ENCODE results near the gene MFAP2.

The MFAP2 gene

DNA sequence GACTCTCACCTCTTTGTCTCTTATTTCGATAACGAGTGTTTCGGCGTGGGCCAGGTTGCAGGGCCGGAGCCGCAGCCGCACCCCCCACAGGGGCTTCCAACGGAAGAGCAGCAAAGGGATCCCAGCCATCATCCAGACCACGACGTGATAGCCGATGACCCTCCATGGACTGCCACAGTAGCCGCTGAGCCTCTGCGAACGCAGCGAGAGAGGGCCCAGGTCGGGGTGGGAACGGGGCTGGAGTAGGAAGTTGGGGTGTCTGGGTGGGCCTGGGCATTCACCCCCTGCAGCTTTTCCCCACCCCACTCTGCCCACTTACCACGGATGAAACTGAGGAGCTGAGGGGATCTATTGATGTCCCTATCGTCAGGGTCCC is 24.9 kb upstream of the MFAP2 start:
- DNase-seq, result no peak

DNA sequence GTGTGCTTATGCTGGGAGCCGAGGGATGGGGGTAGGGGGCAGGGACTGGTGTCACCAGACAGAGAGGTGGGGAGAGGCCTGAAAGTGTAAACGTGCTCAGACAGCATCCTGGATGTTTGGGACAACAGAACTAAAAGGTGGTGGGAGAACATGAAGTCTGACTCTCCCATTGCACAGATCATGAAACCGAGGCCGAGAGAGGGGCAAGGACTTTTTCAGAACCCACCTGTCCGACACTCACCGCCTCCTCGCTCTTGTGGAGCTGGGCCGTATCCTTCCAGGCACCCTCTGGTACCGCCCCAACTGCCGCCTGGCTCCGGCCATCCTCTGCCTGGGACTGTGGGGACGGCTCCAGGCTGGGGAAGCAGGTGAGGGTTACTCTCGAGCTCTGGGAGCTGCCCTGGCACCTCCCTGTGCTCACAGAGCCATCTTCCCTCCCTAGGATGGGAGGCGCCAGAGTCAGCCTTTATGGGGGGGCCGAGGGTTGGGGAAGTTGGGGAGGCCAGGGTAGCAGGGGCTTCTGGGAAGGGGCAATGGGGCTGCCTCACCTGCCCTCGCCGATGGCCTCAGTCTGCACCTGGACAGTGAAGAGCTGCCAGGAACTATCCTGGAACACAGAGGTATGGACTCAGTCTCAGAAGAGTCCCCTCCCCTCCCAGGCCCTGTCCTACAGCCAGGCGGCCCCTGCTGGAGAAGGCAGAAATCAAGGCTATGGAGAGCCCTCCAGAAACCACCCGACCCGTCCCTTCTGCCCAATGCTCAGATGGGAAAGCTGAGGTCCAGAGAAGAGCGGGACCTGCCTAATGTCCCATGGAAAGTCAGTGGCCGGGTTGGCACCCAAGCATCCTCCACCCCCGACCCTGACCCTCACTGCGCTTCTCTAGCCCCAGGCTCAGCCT is 24.3 kb upstream of the MFAP2 start:
- peak; percentile 17 for DNase-seq

DNA sequence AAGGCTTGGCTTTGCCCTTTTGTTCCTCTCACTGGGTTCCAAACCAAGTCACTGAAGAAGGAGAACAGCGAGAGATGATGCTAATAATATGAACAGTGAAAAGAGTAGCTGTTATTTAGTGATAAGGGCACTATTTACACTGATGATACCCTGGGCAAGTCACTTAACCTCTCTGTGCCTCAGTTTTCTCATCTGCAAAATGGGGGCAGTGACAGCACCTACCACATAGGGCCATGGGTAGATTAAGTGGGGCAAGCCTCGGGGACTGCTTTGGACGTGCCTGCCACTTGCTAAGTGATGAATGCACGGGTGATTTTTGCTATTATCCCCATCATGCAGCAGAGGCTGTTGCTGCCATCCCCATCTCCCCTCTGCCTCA is 22.1 kb upstream of the MFAP2 start:
- DNase-seq, result no peak

DNA sequence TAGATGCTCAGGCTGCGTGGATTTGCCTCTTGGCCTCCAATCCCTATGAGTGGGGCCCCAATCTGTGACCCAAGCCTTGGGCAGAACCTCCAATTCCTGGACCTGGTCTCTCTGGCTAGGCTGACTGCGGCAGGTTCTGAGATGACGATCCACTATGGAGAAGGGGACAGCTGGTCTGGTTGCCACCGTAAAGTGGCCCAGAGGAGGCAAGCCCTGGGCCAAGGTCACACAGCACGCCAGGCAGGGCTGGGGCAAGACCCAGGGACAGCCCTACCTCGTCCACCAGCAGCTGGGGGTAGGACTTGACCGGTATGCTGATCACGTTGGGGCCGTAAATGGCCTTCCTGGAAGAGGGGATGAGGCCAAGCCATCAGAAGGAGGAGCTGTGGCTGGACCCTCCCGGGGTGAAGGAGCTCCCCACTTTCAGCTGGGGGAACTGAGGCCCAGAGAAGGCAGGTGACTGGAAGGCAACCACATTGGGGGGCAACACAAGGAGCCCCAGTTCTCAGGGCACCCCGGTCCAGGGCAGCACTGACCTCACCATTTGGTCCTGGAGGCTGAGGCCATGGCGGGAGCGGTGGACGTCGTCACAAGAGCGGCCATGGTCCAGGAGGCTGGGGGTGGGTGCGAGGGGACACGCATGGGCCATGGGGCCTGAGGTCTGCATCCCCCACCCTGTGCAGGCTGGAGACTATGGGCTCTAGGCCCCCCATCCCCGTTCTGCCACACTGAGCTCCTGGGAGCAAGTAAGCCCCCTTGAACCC is 21.5 kb upstream of the MFAP2 start:
- no peak for DNase-seq

DNA sequence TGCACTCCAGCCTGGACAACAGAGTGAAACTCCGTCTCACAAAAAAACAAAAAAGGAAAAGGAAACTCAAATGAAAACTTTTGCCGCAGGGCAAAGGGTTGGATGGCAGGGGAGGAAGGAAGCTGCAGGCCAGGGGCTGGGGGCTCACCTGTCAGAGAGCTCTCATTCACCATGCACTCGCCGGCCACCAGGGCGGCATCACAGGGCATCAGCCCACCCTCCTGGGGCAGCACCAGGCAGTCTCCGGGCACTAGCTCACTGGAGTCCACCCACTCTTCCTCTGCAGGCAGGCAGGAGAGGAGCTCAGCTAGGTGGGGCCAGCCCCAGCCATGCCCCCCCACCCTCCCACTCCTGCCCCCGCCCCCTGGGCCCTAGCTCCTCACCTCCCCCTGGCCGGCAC is 19.4 kb upstream of the MFAP2 start:
- no peak for DNase-seq

DNA sequence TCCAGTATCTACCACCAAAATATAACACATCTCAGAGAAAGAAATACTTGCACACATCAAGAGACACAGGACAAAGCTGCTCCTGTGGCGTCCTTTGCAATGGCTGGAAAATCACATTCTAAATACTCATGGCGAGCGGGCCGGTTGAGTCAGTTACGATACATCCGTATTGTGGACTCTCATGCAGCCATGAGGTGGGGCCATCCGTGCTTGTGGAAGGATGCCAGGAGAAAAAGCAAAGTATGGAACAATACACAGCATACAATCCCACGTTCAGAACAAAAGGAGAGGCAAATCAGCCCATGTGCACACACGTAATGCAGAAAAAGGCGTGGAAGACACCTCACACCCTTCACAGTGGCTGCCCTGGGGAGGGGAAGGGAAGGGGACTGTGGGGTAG is 18.2 kb upstream of the MFAP2 start:
- DNase-seq, result no peak

DNA sequence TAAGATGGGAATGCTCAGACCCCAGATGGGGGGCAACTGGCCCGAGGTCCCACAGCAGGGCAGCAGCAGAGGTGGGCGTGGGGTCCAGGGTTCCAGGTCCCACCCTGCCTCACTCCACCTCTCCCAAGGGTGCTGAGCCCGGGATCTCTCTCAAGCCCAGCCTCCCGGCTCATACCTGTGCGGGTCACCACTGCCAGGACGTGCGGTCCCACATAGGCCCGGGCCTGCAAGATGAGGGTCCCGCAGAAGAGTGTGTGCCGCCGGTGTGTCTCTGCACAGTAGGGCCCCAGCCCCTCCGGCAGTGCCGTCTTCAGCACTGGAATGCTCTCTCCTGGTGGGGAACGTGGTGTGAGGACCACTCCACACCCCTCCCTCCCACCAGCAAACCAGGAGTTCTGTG is 16.4 kb upstream of the MFAP2 start:
- DNase-seq, result no peak

DNA sequence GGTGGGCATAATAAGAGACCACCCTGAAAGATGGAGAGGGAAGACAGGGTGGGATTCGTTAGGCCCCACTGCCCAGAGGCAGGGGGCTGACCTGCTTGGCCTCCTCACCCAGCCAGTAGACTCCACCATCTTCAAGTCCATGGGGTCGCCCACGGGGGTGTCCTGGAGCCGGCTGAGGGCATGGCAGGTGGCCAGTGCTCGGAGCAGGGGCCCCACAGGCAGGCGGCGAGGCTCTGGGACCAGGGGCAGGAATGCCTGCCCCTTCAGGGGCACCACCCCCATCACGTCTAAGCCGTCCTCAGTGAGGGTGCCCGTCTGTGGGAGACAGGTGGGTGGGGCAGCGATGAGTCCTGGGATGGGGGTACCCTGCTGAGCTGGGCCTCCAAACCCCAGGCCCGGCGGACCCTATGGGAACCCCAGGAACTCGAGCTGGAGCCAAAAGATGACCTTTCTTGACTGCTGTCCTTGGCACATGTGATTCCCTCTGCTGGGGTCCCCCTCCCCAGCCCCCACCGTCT is 13.2 kb upstream of the MFAP2 start:
- no peak for DNase-seq

DNA sequence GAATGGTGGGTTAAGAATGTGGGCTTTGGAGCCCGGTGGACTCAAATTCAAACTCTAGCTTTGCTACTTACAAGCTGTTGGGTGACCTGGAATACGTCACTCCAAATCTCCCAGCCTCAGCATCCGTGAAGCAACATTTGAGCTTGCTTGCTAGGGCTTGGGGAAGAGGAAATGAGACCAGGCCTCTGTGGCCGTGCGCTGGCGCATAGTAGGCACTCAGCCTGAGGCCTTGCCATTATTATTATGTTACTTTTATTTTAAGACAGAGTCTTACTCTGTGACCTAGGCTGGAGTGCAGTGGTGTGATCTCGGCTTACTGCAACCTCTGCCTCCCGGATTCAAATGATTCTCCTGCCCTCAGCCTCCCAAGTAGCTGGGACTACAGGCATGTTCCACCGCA is 12.3 kb upstream of the MFAP2 start:
- DNase-seq, result no peak

DNA sequence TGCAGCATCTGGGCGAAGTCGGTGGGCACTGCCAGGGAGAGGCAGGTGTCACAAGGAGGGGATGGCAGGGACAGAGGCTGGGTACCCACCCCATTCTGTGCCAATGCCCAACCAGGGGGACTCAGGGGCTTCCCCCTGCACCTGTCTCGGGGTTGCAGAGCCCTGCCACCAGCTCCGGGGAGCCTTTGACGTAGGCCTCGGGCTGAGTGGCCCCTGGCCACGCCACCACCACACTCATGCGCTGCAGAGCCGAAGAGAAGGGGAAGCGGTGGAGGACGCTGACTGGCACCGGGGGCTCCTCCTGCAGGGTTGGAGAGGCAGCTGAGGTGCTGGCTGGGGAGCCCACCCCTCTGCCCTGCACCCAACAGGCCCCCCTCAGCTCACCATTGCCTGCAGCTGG is 11.7 kb upstream of the MFAP2 start:
- DNase-seq, result no peak

DNA sequence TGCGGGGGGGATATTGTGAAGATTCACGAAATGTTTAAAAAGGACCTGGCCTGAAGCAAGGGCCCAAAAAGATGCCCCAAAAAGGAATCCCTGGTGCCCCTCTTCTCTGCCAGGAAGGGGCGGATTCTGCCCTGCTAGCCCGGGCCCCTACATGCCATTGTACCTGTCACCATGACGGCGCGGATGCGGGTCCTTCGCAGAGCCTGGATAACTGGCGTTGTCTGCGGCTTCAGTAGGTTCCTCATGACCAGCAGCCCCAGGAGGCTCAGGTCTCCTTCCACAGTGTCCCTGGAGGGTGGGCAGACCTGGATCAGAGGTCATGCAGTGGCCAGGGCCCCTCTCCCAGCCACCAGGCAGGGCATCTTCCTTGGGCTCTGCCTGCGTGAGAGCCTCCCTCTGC is 11.2 kb upstream of the MFAP2 start:
- DNase-seq, result no peak

DNA sequence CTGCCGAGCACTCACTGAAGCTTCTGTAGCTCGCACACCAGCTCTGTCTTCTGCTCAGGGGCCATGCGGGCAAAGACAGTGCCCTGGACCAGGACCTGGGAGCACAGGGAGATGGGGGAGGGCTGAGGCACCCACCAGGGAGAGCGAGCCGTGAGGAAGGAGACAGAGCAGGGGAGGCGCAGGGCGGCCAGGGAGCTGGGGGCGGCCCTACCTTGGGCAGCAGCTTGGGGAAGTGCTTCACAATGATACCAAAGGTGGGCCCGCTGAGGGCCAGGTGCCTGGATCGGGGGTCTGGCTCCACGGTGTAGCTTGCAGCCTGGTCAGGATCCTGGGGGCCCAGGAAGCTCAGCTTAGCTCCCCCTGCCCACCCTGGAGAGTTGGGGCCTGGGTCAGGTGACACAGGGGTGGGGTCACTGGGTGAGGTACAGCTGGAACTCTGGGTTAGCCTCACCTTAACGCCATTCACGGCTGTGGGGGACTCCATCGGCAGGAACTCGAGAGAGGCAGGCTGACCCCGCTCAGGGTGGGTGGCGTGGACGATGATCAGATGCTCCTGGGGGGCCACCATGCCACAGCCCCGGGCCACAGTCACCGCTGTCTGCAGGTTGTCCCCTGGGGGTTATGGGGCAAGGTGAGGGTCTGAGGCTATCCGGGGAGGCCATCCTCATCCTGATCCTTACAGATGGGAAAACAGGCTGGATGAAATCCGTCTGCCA is 9.4 kb upstream of the MFAP2 start:
- no peak for DNase-seq

DNA sequence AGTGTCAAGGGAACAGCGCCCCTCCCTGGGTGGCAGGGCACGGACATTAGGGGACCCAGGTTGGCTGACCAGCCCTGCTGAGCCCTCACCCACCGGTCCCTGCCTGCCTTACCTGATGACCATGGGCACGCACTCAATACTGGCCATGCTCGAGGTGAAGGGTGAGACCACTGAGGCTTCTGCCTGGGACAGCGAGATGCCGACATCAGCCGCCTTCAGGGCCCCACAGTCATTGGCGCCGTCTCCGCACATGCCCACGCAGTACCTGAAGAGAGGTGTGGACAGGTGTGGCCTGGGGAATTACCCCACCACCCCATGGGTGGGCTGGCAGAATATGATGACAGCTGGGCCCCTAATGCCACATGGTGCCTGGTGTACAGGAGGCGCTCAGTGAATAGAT is 7.8 kb upstream of the MFAP2 start:
- DNase-seq, result no peak

DNA sequence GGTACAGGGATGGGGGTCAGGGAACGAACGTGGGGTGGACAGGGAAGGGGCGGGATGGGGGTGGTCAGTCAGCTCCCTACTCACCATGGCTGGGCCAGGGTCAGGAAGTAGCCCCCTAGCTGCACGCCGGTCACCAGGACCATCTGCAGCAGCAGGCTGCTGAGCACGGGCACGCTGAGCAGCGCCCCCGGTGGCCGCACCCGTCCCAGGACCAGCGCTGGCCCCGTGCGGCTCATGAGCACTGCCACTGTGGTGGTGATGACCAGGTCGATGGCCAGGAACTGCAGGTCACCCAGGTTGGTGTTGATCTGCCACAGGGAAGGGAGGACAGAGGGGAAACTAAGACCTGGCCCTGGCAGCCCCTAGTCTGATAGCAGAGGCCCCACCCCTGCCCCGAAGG is 6.5 kb upstream of the MFAP2 start:
- DNase-seq, result peak; percentile 43

DNA sequence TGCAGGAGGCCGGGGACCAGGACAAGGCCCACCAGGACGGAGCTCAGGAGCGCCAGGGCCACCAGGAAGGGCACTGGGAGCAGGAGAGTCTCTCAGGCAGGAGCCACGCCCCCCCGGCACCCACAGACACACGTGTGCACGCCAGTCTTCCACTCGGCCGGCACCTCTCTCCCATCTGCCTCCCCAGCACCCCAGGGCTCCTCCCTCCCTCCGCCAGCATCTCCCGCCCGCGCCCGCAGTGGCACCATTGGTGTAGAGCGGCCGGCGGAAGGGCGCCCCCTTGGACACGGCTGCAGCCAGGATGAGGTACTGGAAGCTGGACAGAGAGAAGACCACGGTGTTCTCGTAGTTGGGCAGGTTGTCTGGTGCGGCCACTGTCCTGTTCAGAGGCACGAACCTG is 6.1 kb upstream of the MFAP2 start:
- DNase-seq, result no peak

DNA sequence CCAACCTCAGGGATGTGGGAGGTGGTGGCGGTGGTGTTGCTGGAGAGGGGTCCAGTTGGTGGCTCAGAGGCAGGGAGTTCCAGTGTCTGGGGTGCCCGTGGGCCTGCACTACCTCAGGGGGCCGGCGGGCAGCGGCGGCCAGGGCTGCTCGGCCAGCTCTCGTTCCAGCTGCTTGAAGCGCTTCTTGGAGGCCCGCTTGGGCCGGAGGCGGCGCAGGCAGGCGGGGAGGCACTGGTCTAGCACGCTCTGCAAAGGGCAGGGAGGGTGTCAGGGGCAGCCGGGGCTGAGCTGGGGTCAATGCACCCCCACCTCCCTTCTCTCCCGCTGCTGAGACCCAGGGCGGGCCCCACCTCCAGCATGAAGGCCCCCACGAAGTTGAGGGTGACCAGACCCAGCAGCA is 5.7 kb upstream of the MFAP2 start:
- no peak for DNase-seq

DNA sequence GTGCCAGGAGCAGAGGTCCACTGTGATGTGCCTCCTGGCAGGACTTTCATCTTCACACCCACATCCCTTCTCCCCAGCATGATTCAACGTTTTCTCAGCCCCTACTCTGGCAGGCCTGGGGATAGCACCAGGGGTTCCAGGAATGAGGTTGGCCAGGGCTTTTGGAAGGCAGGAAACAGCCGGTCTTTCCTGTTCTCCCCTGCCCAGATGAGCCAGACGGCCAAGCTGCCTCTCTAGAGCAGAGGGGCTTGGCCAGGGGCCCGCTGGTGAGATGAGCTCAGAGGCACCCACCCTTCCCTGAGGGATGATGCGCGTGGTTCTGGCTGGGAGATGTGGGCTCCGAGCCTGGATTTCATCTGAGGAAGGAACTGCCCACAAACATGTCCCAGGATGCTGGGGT is 4.3 kb upstream of the MFAP2 start:
- DNase-seq, result peak; percentile 20

DNA sequence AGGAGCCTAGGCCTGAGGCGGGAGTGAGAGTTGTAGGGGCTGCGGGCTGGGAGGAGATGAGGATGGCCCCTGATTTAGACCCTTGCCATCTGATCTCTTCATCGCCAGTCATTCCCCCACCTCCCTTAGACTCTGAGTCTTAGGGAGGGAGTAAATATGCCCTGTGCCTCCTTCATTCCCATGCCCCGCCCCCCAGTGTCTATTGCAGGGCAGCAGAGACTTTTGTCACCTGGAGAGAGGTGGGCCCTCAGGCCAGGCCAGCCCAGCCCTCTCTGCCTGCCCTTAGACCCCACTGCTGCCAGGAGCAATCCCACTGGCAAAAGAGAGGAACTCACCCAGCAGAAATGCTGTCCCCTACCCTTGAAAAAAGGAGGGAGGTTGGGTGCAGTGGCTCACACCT is 3.2 kb upstream of the MFAP2 start:
- no peak for DNase-seq

DNA sequence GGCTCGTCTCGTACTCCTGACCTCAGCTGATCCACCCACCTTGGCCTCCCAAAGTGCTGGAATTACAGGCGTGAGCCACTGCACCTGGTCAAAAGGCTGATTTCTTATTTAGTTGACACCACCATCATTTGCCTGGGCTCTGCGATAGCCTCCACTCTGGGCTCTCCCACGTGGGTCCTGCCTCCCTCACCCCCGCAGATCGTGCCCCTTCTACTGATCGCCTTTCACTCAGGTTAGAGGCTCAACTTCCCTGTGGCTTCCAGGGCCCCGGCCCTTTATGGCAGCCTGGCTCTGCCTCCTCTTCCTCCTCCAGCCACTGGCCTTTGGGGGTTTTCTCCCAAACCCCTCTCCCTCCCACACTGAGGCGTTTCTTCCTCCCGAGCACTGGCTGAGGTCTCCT is 2.5 kb upstream of the MFAP2 start:
- DNase-seq, result no peak

DNA sequence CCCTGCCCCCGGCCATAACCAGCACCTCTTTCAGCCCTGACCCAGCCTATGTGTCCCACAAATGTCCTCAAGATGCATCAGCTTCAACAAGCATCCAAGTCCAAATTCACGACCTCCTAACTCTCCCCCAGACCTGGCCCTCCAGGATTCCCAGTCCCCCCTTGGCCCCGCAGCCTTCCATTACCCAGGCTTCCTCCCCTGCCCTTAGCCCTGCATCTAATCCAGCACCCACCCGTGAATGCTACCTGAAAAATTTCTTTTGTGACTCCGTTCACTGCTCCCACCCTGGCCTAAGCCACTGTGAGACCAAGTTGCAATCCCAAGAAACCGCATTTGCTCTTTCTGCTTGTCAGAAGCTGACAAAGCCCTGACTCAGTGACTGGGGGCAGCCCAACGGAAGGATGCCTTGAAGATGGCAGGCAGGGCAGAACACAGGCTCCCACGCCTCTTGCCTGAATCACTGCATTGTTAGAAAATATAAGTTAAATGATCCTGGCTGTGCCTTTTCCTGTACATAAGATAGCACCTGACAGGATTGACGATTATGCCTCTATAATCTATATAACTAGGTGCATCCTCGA is 939 bp upstream of the MFAP2 start:
- DNase-seq, result no peak

DNA sequence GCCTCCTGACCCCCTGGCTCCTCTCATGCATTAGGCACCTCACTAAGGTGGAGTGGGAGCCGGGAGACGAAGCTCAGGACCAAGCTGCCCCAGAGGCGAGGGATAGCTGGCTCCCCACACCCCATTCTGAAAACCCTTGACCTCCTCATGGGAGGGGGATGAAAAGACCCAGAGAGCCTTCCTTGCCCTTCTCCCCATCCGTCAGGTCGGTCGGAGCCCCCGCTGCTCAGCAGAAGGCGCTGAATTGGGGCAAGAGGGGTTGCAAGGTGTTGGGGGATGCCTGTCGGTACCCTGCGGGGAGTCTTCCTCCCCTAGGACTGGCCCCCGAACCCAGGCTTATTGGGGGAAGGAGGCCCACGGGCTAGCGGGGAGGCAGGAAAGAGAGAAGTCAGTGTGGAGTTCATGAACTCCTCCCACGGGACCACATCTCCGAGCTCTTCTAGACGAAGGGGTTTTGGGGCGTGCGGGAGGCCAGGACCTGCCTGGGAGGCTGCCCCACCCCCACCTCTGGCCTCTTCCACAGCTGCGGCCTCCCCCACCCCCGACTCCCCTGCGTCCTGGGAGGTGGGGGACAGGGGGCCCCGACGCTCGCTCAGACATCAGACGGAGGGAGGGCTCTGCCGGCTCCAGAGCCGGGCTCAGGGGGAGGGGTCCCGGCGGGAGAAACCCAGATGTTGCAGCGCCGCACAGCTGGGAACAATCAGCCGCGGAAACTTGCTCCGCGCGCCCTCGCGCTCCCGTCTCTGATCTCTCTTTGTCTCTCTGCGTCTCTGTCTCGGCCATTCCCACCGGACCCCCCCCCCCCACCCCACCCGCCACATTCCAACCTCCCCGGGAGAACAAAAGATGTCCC is 719 bp downstream of the MFAP2 start:
- DNase-seq, result peak; percentile 39

Data from DMS53 (cell line).